ENCODE measurements around the gene ARF1. TPM values are rescaled to one million over a fixed set of nuclear protein-coding genes. Genes with fewer than 3 reads are reported as not detected.

ARF1 gene
- total RNA-seq, 2 experiments from 2014 or later = 368 to 376 TPM

DNA sequence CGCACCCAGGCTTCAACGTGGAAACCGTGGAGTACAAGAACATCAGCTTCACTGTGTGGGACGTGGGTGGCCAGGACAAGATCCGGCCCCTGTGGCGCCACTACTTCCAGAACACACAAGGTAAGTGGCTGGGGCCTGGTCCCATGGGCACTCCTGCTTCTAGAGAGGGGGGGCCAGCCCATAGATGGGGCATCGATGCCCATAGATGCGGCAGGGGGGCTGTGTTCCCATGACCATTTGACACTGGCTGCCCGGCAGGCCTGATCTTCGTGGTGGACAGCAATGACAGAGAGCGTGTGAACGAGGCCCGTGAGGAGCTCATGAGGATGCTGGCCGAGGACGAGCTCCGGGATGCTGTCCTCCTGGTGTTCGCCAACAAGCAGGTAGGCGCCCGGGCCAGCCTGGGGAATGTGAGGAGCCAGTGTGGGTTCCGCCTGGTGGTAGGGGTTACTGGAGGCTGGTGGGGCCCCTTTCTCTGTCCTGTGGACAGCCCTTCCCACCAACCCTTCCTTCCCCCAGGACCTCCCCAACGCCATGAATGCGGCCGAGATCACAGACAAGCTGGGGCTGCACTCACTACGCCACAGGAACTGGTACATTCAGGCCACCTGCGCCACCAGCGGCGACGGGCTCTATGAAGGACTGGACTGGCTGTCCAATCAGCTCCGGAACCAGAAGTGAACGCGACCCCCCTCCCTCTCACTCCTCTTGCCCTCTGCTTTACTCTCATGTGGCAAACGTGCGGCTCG, 15.0 kb downstream of the ARF1 start:
- H3K4me1 Mint-ChIP-seq = peaks cover 22% of the 10 kb centered on the region
- H3K4me3 Mint-ChIP-seq = no peak overlapping the region
- CTCF ChIA-PET = no interaction called here
- H3K9me3 Mint-ChIP-seq = peaks cover 18% of the 10 kb centered on the region
- peaks cover 61% of the 10 kb centered on the region for H3K36me3 Mint-ChIP-seq (ENCODE audit: low read depth)
- no peak overlapping the region for H3K27ac Mint-ChIP-seq
- no peak for DNase-seq
- H3K27me3 Mint-ChIP-seq = no peaks in the 10 kb centered on the region
- POLR2A ChIA-PET = interaction anchor here (0.8 to 3.0 kb wide), 5 partner anchors 8 to 339 kb away, joined by 3 to 28 read pairs (median 5); partner anchors contain the start of genes ARF1 and MRPL55

GRCh38 chr1:228098323-228098931, 15.9 kb downstream of the ARF1 start:
- peaks cover 56% of the 10 kb centered on the region for H3K36me3 Mint-ChIP-seq (ENCODE audit: low read depth)
- H3K4me3 Mint-ChIP-seq = no peak overlapping the region
- peaks cover 15% of the 10 kb centered on the region for H3K9me3 Mint-ChIP-seq
- H3K27me3 Mint-ChIP-seq = no peaks in the 10 kb centered on the region
- peaks cover 27% of the 10 kb centered on the region for H3K4me1 Mint-ChIP-seq
- DNase-seq = no peak
- ChIA-PET POLR2A (interaction anchor here (0.8 to 3.0 kb wide), 6 partner anchors 9 to 340 kb away, joined by 3 to 28 read pairs (median 4); partner anchors contain the start of genes ARF1 and MRPL55), CTCF (interaction anchor here (0.9 to 1.5 kb wide), 4 partner anchors 14 to 99 kb away, joined by 3 to 7 read pairs (median 4); partner anchors contain the start of gene IBA57)
- H3K27ac Mint-ChIP-seq = no peak overlapping the region

DNA sequence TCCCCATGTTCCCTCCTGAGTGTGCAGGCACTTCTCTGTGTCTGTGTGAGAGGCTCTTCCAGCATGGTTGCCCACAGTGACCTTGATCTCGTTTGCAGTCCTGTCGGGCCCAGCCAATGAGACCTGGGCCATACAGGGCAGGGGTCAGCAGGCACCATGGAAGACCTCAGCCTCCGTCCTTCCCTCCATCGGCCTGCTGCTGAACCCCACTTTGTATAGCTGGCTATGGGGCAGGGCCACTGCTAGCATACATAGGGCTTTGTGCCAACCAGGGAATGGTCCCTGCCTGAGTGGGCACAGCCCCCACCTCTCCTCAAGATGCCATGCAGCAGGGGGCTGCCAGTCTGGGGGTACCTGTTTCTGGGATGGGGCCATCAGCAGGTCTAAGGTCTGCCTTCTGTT, 16.8 kb downstream of the ARF1 start:
- POLR2A ChIA-PET = interaction anchor here (1.2 to 3.0 kb wide), 6 partner anchors 8 to 341 kb away, joined by 4 to 28 read pairs (median 8); partner anchors contain the start of gene ARF1
- Mint-ChIP-seq H3K27ac (no peak overlapping the region), H3K4me1 (peaks cover 36% of the 10 kb centered on the region), H3K4me3 (no peak overlapping the region), H3K9me3 (peaks cover 11% of the 10 kb centered on the region), H3K36me3 (ENCODE audit: low read depth) (peaks cover 51% of the 10 kb centered on the region), H3K27me3 (no peaks in the 10 kb centered on the region)
- CTCF ChIA-PET = interaction anchor here (0.9 to 1.5 kb wide), 4 partner anchors 15 to 100 kb away, joined by 3 to 7 read pairs (median 4); partner anchors contain the start of gene IBA57
- peak; percentile 15 for DNase-seq

DNA sequence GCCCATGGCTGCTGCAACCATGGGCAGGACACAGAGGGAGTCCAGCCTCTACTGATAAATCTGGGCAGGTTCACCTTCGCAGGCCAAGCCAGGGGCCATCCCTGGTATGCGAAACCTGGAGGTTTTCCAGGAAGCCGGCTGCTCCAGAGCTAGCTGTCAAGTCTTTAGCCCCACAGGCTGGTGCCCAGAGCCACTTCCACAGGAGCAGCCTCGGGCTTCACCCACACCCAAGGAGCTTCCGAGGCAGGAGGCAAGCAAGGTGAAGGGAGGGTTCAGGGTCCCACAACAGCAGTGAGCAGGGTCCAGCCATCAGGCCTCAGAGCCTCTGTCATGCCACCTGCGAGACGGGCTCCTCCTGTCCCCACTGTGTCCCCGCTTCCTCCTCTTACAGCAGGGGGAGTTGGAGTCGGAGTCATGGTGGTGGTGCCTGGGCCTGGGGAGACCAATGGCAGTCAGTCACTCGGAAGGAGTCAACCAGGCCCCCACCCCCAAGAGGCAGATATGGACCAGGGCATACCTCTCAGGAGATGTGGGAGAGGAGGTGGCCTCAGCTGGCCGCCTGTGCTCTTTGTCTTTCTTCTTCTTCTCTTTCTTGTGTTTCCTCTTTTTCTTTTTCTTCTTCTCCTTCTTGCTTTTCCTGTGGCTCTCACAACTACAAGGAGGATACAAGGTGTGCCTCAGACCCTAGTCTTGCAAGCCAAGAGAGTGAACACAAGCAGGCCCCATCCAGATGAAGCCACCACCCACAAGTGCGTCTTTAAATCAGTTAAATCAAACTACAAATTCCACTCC, 18.5 kb downstream of the ARF1 start:
- ChIA-PET CTCF (no interaction called here), POLR2A (interaction anchor here (1.2 to 2.0 kb wide), 5 partner anchors 9 to 18 kb away, joined by 3 to 29 read pairs (median 7); partner anchors contain the start of gene ARF1)
- Mint-ChIP-seq H3K4me3 (peak overlapping the region; percentile 85), H3K36me3 (ENCODE audit: low read depth) (peaks cover 38% of the 10 kb centered on the region), H3K27me3 (no peaks in the 10 kb centered on the region), H3K9me3 (no peaks in the 10 kb centered on the region), H3K4me1 (peaks cover 31% of the 10 kb centered on the region), H3K27ac (peak overlapping the region; percentile 81)
- DNase-seq = peak; percentile 17

DNA sequence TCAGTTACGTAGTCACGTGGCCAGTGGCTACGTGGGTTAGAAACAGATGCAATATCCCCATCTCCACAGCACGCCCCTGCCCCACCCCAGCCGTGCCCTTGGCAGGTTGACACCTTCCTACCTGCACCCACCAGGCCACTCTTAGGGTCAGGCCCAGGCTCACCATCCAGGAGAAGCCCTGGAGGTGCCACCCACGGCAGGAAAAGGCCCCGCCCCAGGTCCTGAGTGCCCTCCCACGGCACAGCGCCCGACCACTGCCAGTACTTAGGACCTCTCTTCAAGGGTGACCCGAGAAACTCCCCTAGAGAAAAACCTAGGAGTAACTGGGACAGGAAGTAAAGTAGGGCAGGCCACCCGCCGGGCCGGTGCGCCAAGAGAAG, 19.1 kb downstream of the ARF1 start:
- CTCF ChIA-PET = interaction anchor here (0.9 kb wide), 1 partner anchor 102 kb away, joined by 5 read pairs; no protein-coding TSS in a partner anchor
- no peak for DNase-seq
- Mint-ChIP-seq H3K4me3 (peak overlapping the region; percentile 85), H3K4me1 (peaks cover 33% of the 10 kb centered on the region), H3K9me3 (no peaks in the 10 kb centered on the region), H3K27me3 (no peaks in the 10 kb centered on the region), H3K27ac (peak overlapping the region; percentile 81), H3K36me3 (ENCODE audit: low read depth) (peaks cover 38% of the 10 kb centered on the region)
- POLR2A ChIA-PET = interaction anchor here (1.0 to 2.0 kb wide), 5 partner anchors 9 to 19 kb away, joined by 3 to 29 read pairs (median 4); partner anchors contain the start of gene ARF1

- H3K27ac Mint-ChIP-seq = peak overlapping the region; percentile 71
- CTCF ChIA-PET = interaction anchor here (0.9 kb wide), 1 partner anchor 103 kb away, joined by 5 read pairs; no protein-coding TSS in a partner anchor
- peak; percentile 63 for DNase-seq
- POLR2A ChIA-PET = interaction anchor here (1.0 to 1.9 kb wide), 4 partner anchors 10 to 19 kb away, joined by 3 to 29 read pairs (median 4); partner anchors contain the start of gene ARF1
- peak overlapping the region; percentile 85 for H3K4me3 Mint-ChIP-seq
- no peaks in the 10 kb centered on the region for H3K27me3 Mint-ChIP-seq
- H3K9me3 Mint-ChIP-seq = no peaks in the 10 kb centered on the region
- H3K36me3 Mint-ChIP-seq (ENCODE audit: low read depth) = peaks cover 37% of the 10 kb centered on the region
- H3K4me1 Mint-ChIP-seq = peaks cover 37% of the 10 kb centered on the region
These were observed 19.7 kb downstream of the ARF1 start for GRCh38 chr1:228101994-228102790.

DNA sequence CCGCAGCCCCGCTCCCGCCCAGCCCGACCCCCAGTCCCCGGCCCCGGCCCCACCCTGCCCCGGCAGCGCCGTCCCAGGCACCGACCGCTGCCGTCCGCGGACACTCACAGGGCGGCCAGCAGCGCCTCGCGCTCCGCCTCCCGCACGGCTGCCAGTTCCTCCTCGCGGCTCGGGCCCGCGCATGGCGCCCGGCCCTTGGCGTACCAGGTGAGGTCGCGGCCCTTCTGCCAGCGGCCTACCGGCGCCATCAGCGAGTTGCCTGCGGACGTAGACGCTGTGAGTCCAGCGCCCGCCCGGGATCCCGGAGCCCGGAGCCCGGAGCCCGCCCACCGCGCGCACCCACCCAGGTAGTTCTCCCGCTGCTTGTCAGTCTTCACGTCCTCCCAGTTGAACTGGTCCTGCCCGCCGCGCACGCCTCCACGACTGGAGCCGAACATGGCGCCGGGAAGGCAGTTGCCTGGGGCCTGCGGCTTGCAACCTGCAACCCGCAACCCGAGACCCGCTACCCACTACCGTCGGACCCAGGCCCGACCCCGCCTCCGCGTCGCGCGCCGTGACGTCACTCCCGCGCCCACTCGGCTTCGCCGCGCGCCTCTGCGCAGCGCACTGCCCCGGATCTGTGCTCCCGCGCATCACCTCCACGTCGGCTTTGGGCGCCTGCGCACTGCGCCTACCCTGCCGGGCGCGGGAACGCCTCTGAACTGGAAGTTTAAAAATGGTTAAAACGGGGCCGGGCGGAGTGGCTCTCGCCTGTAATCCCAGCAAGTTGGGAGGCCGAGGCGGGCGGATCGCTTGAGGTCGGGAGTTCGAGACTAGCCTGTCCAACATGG, 20.5 kb downstream of the ARF1 start, which contains the start of gene C1orf35:
Gene C1orf35 (minus strand): TSS at position 535 of the 830 bp plus-strand sequence. CDS start 98 bp downstream, at position 437.
- ChIA-PET CTCF (interaction anchor here (1.3 kb wide), 1 partner anchor 345 kb away, joined by 3 read pairs; no protein-coding TSS in a partner anchor), POLR2A (interaction anchor here (1.0 to 1.6 kb wide), 6 partner anchors 11 to 354 kb away, joined by 3 to 13 read pairs (median 4); partner anchors contain the start of genes ARF1, GUK1 and IBA57)
- Mint-ChIP-seq H3K36me3 (ENCODE audit: low read depth) (peaks cover 29% of the 10 kb centered on the region), H3K4me3 (peak within 1 kb of the TSS; percentile 85), H3K27me3 (no peaks in the 10 kb centered on the region), H3K27ac (peak within 1 kb of the TSS; percentile 86), H3K4me1 (peaks cover 42% of the 10 kb centered on the region), H3K9me3 (no peaks in the 10 kb centered on the region)
- DNase-seq = peak; percentile 96

DNA sequence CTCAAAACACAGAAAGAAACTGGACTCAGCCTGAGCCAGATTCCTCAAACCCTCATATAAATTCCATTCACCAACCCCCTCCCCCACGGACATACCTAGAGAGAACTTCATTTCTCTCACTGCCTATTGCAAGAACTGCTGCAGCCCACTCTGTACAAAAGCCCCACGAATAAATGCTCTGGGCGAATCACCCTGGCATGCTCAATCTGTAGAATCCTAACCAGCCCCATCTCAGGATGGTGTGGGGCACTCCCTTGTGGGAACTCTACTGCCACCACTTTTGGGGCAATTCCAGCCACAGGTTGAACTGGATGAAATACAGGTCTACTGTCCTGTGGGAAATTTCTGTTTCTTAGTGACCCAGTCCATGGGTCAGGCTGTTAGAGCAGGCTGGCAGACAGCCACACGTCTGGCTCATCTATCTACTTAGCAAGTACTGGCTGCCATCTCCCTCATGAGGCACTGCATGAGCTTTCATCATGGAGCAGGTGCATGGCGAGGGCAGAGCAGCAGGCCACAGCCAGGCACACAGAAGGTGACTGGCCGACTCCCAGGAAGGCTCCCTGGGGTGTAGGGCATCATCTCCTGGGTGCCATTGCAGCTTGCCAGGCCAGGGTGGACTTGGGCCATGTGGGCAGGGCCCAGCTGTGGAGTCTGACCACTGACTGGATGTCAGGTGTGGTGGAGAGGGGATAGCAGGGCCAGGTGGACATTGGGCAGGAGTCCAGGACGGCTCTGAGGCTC, 22.2 kb downstream of the ARF1 start:
- DNase-seq = no peak
- Mint-ChIP-seq H3K4me3 (peak overlapping the region; percentile 85), H3K4me1 (peaks cover 56% of the 10 kb centered on the region), H3K36me3 (ENCODE audit: low read depth) (peaks cover 17% of the 10 kb centered on the region), H3K27ac (peak overlapping the region; percentile 70), H3K27me3 (no peaks in the 10 kb centered on the region), H3K9me3 (no peaks in the 10 kb centered on the region)
- ChIA-PET POLR2A (interaction anchor here (1.0 to 1.8 kb wide), 5 partner anchors 13 to 62 kb away, joined by 3 to 11 read pairs (median 4); partner anchors contain the start of genes GUK1 and IBA57), CTCF (no interaction called here)

- CTCF ChIA-PET = interaction anchor here (1.8 kb wide), 1 partner anchor 60 kb away, joined by 5 read pairs; the partner anchor contains the start of gene IBA57
- H3K9me3 Mint-ChIP-seq = no peaks in the 10 kb centered on the region
- POLR2A ChIA-PET = interaction anchor here (1.0 to 1.8 kb wide), 3 partner anchors 15 to 61 kb away, joined by 3 to 11 read pairs (median 7); partner anchors contain the start of genes ARF1 and IBA57
- DNase-seq = no peak
- peaks cover 62% of the 10 kb centered on the region for H3K4me1 Mint-ChIP-seq
- H3K27me3 Mint-ChIP-seq = no peaks in the 10 kb centered on the region
- H3K36me3 Mint-ChIP-seq (ENCODE audit: low read depth) = peaks cover 17% of the 10 kb centered on the region
- H3K27ac Mint-ChIP-seq = no peak overlapping the region
- no peak overlapping the region for H3K4me3 Mint-ChIP-seq
These were observed 22.9 kb downstream of the ARF1 start for GRCh38 chr1:228105270-228105995.
